ENCODE results near the gene GIPC3.
"Not testable (repeated sequence)": the region's sequence is repeated elsewhere in the genome, so short reads cannot be mapped to it uniquely, and the experiment has no call there.

GIPC3 gene

DNA sequence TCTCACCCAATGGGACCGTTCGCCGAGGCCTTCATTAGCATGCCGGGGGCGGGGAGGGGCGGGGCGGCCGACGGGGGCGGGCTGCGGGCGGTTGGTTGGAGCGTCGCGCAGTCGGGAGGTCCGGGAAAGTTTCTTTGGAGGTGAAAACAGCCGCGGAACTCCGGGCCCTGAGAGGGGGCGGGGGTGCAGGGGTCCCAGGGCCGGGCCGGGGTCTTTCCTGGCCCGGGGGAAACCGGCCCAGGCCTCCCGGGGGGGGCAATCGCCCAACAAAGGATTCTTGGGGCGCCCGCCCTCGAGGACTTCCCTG, 12.5 kb upstream of the GIPC3 start, which contains the start of gene HMG20B:
Gene HMG20B, plus strand, starts transcription at position 90 of the 307 bp plus-strand sequence. CDS start 366 bp downstream, outside the sequence.
- H3K4me3 ChIP-seq (ENCODE audit: low read length): peak within 1 kb of the TSS; percentile 95
- H3K27me3 ChIP-seq (replicated peaks; ENCODE audit: control insufficient read depth, insufficient read depth, low read length): no peaks in the 10 kb centered on the region
- H3K9ac ChIP-seq (ENCODE audit: low read length): peak within 1 kb of the TSS; percentile 92
- peaks cover 5% of the 10 kb centered on the region for H3K36me3 ChIP-seq (ENCODE audit: control insufficient read depth, insufficient read depth, low read length, severe bottlenecking)
- H3K4me1 ChIP-seq (ENCODE audit: control insufficient read depth, insufficient read depth, low read length): peaks cover 14% of the 10 kb centered on the region
- DNase-seq (ENCODE audit: low read depth): no peak
- H3K9me3 ChIP-seq (ENCODE audit: control insufficient read depth, low read length): no peaks in the 10 kb centered on the region

DNA sequence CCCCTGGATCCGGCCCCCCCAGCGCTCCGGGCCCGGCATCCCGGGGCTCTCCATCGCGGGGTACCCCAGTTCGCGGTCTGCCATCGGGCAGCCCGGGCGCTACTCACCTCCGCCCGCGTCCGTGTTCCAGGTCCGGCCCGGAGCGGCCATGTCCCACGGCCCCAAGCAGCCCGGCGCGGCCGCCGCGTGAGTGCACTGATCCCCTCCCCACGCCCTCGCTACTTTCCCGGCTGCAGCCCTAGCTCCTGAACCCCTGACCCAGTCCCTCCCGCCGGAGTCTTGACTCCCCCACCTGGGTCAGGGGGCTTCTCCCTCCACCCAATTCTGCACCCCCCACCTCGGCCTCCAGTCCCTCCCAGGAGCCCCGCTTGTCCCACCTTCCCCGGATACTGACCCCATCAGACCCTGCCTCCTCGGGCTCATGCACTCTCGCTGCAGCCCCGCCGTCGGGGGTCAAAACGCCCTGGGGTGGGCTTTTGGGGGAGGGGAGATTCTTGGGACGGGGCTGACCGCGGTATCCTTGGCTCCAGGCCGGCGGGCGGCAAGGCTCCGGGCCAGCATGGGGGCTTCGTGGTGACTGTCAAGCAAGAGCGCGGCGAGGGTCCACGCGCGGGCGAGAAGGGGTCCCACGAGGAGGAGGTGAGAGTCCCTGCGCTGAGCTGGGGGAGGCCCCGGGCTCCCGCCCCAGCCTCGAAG, 12.0 kb upstream of the GIPC3 start:
- H3K4me3 ChIP-seq (ENCODE audit: low read length): peak overlapping the region; percentile 90
- peaks cover 14% of the 10 kb centered on the region for H3K4me1 ChIP-seq (ENCODE audit: control insufficient read depth, insufficient read depth, low read length)
- peak overlapping the region; percentile 91 for H3K9ac ChIP-seq (ENCODE audit: low read length)
- DNase-seq (ENCODE audit: low read depth): peak; percentile 59
- H3K9me3 ChIP-seq (ENCODE audit: control insufficient read depth, low read length): no peaks in the 10 kb centered on the region
- H3K36me3 ChIP-seq (ENCODE audit: control insufficient read depth, insufficient read depth, low read length, severe bottlenecking): peaks cover 5% of the 10 kb centered on the region
- H3K27me3 ChIP-seq (replicated peaks; ENCODE audit: control insufficient read depth, insufficient read depth, low read length): no peaks in the 10 kb centered on the region

DNA sequence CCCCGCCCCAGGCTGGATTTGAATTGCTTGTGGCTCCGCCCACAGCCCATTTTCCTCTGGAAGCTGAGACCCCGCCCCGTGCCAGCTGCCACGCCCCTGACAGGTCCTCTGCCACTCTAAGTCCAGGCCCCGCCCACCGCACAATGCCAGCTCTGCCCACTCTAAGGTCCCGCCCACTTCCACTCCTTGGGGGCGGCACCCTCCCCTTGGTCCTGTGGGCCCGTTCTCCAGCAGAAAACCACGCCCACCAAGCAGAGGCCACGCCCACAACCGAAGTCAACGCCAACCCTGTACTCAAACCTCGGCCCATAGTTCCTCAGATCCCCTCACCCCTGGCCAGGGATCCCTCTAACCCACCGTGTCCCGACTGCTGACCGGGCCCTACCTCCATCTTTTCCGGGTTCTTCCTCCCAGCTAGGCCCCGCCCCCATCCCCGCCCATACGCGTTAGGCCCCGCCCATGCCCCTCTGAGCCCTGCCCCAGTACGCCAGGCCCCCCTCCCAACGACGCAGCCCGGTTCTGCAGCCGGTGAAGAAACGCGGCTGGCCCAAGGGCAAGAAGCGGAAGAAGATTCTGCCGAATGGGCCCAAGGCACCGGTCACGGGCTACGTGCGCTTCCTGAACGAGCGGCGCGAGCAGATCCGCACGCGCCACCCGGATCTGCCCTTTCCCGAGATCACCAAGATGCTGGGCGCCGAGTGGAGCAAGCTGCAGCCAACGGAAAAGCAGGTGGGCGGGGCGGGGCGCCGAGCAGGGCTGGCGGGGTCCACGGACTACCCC, 11.2 kb upstream of the GIPC3 start:
- peak overlapping the region; percentile 90 for H3K4me3 ChIP-seq (ENCODE audit: low read length)
- no peaks in the 10 kb centered on the region for H3K9me3 ChIP-seq (ENCODE audit: control insufficient read depth, low read length)
- H3K4me1 ChIP-seq (ENCODE audit: control insufficient read depth, insufficient read depth, low read length): peaks cover 14% of the 10 kb centered on the region
- no peak overlapping the region for H3K9ac ChIP-seq (ENCODE audit: low read length)
- no peaks in the 10 kb centered on the region for H3K27me3 ChIP-seq (replicated peaks; ENCODE audit: control insufficient read depth, insufficient read depth, low read length)
- DNase-seq (ENCODE audit: low read depth): peak; percentile 97
- peaks cover 5% of the 10 kb centered on the region for H3K36me3 ChIP-seq (ENCODE audit: control insufficient read depth, insufficient read depth, low read length, severe bottlenecking)

DNA sequence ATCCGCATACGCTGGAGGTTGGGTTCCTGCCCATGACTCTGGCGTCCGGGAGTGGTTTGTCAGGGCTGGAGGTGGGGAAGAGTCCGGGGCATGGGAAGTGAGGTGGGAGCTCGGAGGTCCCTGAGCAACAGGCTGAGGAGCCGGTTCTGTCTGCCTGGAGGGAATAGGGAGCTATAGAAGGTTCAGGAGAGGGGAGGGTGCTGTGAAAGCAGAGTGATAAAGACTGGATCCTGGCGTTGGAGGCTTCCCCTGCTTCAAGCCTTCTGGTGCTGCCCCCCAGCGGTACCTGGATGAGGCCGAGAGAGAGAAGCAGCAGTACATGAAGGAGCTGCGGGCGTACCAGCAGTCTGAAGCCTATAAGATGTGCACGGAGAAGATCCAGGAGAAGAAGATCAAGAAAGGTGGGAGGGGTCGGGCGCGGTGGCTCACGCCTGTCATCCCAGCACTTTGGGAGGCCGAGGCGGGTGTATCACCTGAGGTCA, 10.0 kb upstream of the GIPC3 start:
- DNase-seq (ENCODE audit: low read depth): no peak
- no peak overlapping the region for H3K9ac ChIP-seq (ENCODE audit: low read length)
- H3K4me1 ChIP-seq (ENCODE audit: control insufficient read depth, insufficient read depth, low read length): peaks cover 22% of the 10 kb centered on the region
- H3K9me3 ChIP-seq (ENCODE audit: control insufficient read depth, low read length): no peaks in the 10 kb centered on the region
- H3K27me3 ChIP-seq (replicated peaks; ENCODE audit: control insufficient read depth, insufficient read depth, low read length): no peaks in the 10 kb centered on the region
- peaks cover 5% of the 10 kb centered on the region for H3K36me3 ChIP-seq (ENCODE audit: control insufficient read depth, insufficient read depth, low read length, severe bottlenecking)
- no peak overlapping the region for H3K4me3 ChIP-seq (ENCODE audit: low read length)

DNA sequence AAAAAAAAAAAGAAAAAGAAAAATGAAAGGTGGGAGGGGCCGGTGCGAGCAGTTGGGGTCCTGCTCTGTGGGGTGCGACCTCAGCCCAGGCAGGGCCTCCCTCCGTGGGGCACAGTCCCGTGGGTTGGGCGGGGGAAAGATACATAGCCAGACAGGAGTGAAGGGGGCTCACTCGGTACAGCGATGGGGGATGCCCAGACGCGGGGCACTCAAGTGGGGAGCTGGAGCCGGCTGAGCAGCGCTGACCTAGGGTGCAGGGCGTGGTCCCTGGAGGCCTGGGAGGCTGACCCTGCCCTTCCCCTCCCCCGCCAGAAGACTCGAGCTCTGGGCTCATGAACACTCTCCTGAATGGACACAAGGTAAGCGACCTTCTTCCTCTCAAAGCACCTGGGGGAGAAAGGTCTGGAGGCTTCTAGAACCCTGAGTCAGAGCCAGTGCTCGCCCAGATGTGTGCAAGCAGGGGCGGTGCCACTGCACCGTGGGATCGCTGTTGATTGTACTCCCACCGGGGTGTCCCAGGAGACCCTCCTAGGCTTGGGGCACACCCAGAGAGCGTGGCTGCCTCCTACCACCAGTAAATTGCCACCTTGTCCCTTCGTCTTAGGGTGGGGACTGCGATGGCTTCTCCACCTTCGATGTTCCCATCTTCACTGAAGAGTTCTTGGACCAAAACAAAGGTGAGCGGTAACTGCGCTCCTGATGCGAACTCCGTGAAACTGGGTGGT, 9.2 kb upstream of the GIPC3 start:
- peaks cover 5% of the 10 kb centered on the region for H3K36me3 ChIP-seq (ENCODE audit: control insufficient read depth, insufficient read depth, low read length, severe bottlenecking)
- H3K4me1 ChIP-seq (ENCODE audit: control insufficient read depth, insufficient read depth, low read length): peaks cover 27% of the 10 kb centered on the region
- no peaks in the 10 kb centered on the region for H3K9me3 ChIP-seq (ENCODE audit: control insufficient read depth, low read length)
- no peak for DNase-seq (ENCODE audit: low read depth)
- H3K9ac ChIP-seq (ENCODE audit: low read length): peak overlapping the region; percentile 49
- H3K27me3 ChIP-seq (replicated peaks; ENCODE audit: control insufficient read depth, insufficient read depth, low read length): no peaks in the 10 kb centered on the region
- H3K4me3 ChIP-seq (ENCODE audit: low read length): peak overlapping the region; percentile 65

DNA sequence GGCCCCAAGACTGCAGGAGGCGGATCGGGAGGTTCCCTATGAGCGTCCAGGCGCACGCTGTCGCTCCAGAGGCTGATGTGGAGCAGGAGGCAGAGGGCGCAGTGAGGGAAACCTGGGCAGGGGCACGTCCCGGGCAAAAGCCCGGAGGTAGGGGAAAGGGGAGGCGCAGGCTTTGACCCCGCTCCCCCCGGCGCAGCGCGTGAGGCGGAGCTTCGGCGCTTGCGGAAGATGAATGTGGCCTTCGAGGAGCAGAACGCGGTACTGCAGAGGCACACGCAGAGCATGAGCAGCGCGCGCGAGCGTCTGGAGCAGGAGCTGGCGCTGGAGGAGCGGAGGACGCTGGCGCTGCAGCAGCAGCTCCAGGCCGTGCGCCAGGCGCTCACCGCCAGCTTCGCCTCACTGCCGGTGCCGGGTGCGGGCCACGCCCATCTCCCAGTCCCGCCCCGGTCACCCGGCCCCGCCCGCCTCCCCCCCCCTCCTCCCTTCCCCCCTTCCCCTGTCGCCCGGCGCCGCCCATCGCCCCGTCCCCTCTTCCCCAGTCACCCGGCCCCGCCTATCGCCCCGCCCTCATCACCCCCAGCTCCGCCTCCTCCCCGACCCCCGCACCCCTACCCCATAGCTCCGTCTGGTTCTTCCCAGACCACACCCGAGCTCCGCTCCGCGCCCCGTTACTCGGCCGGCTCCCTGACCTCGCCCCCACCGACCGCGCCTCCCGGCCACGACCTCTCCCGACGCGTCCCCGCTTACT, 8.4 kb upstream of the GIPC3 start:
- Histone ChIP-seq H3K36me3 (ENCODE audit: control insufficient read depth, insufficient read depth, low read length, severe bottlenecking) (peaks cover 5% of the 10 kb centered on the region), H3K27me3 (replicated peaks; ENCODE audit: control insufficient read depth, insufficient read depth, low read length) (no peaks in the 10 kb centered on the region), H3K4me3 (ENCODE audit: low read length) (peak overlapping the region; percentile 65), H3K9ac (ENCODE audit: low read length) (peak overlapping the region; percentile 49), H3K9me3 (ENCODE audit: control insufficient read depth, low read length) (no peaks in the 10 kb centered on the region), H3K4me1 (ENCODE audit: control insufficient read depth, insufficient read depth, low read length) (peaks cover 27% of the 10 kb centered on the region)
- no peak for DNase-seq (ENCODE audit: low read depth)

DNA sequence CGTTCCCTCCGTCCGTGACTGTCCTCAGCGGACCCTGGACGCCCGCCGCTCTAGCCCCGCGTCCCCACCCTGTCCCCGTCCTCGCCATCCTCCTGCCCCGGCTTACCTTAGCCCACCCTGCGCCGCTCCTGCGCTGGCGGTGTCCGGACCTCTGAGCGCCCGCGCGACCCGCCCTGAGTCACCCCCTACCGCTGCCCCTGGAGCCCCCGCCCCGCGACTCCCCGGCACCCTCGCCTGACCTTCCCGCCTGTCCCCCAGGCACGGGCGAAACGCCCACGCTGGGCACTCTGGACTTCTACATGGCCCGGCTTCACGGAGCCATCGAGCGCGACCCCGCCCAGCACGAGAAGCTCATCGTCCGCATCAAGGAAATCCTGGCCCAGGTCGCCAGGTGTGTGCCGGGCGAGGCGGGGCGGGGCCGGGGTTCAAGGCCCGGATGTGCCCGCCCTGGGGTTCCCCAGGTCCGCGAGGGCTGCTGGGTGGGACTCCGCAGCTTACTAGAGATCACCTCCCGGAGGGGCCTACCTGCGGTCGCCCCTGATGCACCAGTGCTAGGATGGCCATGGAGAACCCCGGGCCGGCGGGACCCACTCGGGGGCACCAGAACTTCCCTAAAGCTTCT, 7.4 kb upstream of the GIPC3 start:
- Histone ChIP-seq H3K27me3 (replicated peaks; ENCODE audit: control insufficient read depth, insufficient read depth, low read length) (no peaks in the 10 kb centered on the region), H3K36me3 (ENCODE audit: control insufficient read depth, insufficient read depth, low read length, severe bottlenecking) (peaks cover 5% of the 10 kb centered on the region), H3K9me3 (ENCODE audit: control insufficient read depth, low read length) (no peaks in the 10 kb centered on the region), H3K4me1 (ENCODE audit: control insufficient read depth, insufficient read depth, low read length) (peaks cover 23% of the 10 kb centered on the region), H3K4me3 (ENCODE audit: low read length) (no peak overlapping the region), H3K9ac (ENCODE audit: low read length) (no peak overlapping the region)
- no peak for DNase-seq (ENCODE audit: low read depth)

DNA sequence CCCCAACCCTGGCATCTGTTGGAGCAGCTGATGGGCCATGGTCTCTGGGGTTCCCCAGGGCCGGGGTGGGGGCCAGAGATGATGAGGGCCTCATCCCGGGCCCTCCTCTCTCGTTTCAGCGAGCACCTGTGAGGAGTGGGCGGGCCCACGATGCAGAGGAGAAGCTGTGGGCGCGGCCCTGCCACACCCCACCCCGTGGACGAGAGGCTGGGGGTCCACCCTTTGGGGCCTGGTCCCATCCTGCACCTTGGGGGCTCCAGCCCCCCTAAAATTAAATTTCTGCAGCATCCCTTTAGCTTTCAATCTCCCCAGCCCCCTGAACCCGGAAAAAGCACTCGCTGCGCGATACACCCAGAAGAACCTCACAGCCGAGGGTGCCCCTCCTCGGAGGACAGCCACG, 6.9 kb upstream of the GIPC3 start:
- Histone ChIP-seq H3K4me1 (ENCODE audit: control insufficient read depth, insufficient read depth, low read length) (peaks cover 23% of the 10 kb centered on the region), H3K27me3 (replicated peaks; ENCODE audit: control insufficient read depth, insufficient read depth, low read length) (no peaks in the 10 kb centered on the region), H3K36me3 (ENCODE audit: control insufficient read depth, insufficient read depth, low read length, severe bottlenecking) (peaks cover 5% of the 10 kb centered on the region), H3K9ac (ENCODE audit: low read length) (no peak overlapping the region), H3K4me3 (ENCODE audit: low read length) (no peak overlapping the region), H3K9me3 (ENCODE audit: control insufficient read depth, low read length) (no peaks in the 10 kb centered on the region)
- DNase-seq (ENCODE audit: low read depth): no peak

DNA sequence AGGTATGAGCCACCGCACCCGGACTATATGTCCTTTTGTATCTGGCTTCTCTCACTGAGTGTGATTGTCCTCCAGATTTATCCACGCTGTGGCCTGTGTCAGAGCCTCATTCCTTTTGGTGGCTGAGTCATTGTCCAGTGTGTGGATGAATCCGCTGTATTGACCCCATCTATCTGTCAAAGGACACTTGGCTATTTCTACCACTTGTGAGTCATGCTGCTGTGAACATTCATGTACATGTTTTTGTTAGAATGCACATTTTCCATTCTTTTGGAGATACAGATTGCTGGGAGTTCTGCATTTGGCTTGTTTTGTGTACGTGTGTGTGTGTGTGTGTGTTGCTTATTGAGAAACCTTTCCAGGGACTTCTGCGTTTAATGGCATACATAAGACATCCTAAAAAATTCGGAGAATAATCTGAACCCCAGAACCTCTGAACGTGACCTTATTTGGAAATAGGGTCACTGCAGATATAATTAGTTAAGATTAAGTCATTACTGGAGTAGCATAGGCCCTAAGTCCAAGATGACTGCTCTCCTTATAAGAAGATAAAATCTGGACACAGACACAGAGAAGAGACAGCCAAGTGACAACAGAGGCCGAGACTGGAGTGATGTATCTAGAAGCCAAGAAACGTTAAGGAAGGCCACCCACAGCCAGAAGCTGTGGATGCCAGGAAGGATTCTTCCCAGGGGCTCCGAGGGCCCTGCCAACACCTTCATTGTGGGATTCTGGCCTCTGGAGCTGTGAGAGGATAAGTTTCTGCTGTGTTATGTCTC, 4.9 kb upstream of the GIPC3 start:
- no peaks in the 10 kb centered on the region for H3K9me3 ChIP-seq (ENCODE audit: control insufficient read depth, low read length)
- H3K27me3 ChIP-seq (replicated peaks; ENCODE audit: control insufficient read depth, insufficient read depth, low read length): no peaks in the 10 kb centered on the region
- H3K4me1 ChIP-seq (ENCODE audit: control insufficient read depth, insufficient read depth, low read length): peaks cover 23% of the 10 kb centered on the region
- H3K36me3 ChIP-seq (ENCODE audit: control insufficient read depth, insufficient read depth, low read length, severe bottlenecking): peaks cover 1% of the 10 kb centered on the region
- peak overlapping the region; percentile 51 for H3K4me3 ChIP-seq (ENCODE audit: low read length)
- peak; percentile 85 for DNase-seq (ENCODE audit: low read depth)
- H3K9ac ChIP-seq (ENCODE audit: low read length): peak overlapping the region; percentile 70

DNA sequence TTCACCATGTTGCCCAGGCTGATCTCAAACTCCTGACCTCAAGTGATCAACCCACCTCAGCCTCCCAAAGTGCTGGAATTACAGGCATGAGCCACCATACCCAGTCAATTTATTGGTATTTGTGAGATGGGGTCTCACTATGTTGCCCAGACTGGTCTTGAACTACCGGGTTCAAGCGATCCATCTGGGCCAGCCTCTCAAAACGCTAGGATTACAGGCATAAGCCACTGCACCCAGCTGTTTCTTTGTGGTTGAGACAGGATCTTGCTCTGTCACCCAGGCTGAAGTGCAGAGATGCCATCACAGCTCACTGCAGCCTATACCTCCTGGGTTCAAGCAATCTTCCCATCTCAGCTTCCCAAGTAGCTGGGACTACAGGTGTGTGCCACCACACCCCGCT, 3.5 kb upstream of the GIPC3 start:
- H3K4me1 ChIP-seq (ENCODE audit: control insufficient read depth, insufficient read depth, low read length): peaks cover 13% of the 10 kb centered on the region
- H3K36me3 ChIP-seq (ENCODE audit: control insufficient read depth, insufficient read depth, low read length, severe bottlenecking); H3K27me3 ChIP-seq (replicated peaks; ENCODE audit: control insufficient read depth, insufficient read depth, low read length); H3K4me3 ChIP-seq (ENCODE audit: low read length); DNase-seq (ENCODE audit: low read depth); H3K9me3 ChIP-seq (ENCODE audit: control insufficient read depth, low read length); H3K9ac ChIP-seq (ENCODE audit: low read length): not testable (repeated sequence)

Measured in adipocyte (in vitro differentiated cells).